Osteocyte (in vitro differentiated cells): ENCODE measurements around the gene LTK. TPM values are rescaled to one million over a fixed set of nuclear protein-coding genes. Genes with fewer than 3 reads are reported as not detected.

ENCODE experiments used
- DNase-seq: peaks from one replicate; pipeline ENCODE4 v3.0.0; 2021; ENCODE audit warnings: mixed read lengths; ENCODE audit not compliant: unreplicated experiment; ENCODE audit errors: extremely low spot score
- H3K27ac Mint-ChIP-seq: one replicate; pipeline ENCODE4 v1.8.0; 2021; ENCODE audit warnings: mild to moderate bottlenecking, mixed read lengths; ENCODE audit not compliant: unreplicated experiment
- H3K27me3 Mint-ChIP-seq: one replicate; pipeline ENCODE4 v1.8.0; 2021; ENCODE audit warnings: mixed read lengths; ENCODE audit not compliant: unreplicated experiment
- H3K36me3 Mint-ChIP-seq: one replicate; pipeline ENCODE4 v1.8.0; 2021; ENCODE audit warnings: mixed read lengths; ENCODE audit not compliant: unreplicated experiment
- H3K4me1 Mint-ChIP-seq: one replicate; pipeline ENCODE4 v1.8.0; 2021; ENCODE audit warnings: mixed read lengths; ENCODE audit not compliant: unreplicated experiment
- H3K4me3 Mint-ChIP-seq: one replicate; pipeline ENCODE4 v1.8.0; 2021; ENCODE audit warnings: mild to moderate bottlenecking, moderate library complexity, mixed read lengths; ENCODE audit not compliant: unreplicated experiment
- H3K9me3 Mint-ChIP-seq: one replicate; pipeline ENCODE4 v1.8.0; 2021; ENCODE audit warnings: mixed read lengths; ENCODE audit not compliant: unreplicated experiment
- CTCF ChIP-seq: fragments of 200-600 bp; sonication (generic); IDR thresholded peaks from 2 replicates; pipeline ENCODE4 v1.5.0; 2021; ENCODE audit warnings: antibody characterized with exemption, mild to moderate bottlenecking, moderate library complexity
- total RNA-seq: library from RNA; stranded (reverse); gene quantifications from 2 replicates; pipeline ENCODE4 v1.2.1, GENCODE V29; 2021

LTK gene
- total RNA-seq, 1 donor from 2014 or later = 0.91 TPM

- Mint-ChIP-seq H3K36me3 (peaks cover 30% of the 10 kb centered on the region), H3K27ac (no peak overlapping the region), H3K27me3 (no peaks in the 10 kb centered on the region), H3K4me1 (peaks cover under 1% of the 10 kb centered on the region), H3K9me3 (no peaks in the 10 kb centered on the region), H3K4me3 (no peak overlapping the region)
- no peak for DNase-seq
- TF ChIP-seq CTCF = no peak
Observed at GRCh38 chr15:41484937-41485625, 28.5 kb downstream of the LTK start.

- Mint-ChIP-seq H3K36me3 (peaks cover 43% of the 10 kb centered on the region), H3K27me3 (no peaks in the 10 kb centered on the region), H3K9me3 (no peaks in the 10 kb centered on the region), H3K4me3 (no peak overlapping the region), H3K27ac (no peak overlapping the region), H3K4me1 (no peaks in the 10 kb centered on the region)
- no peak for TF ChIP-seq CTCF
- DNase-seq = no peak
Observed at GRCh38 chr15:41483519-41483918, 30.1 kb downstream of the LTK start.

GRCh38 chr15:41483115-41483514 is 30.5 kb downstream of the LTK start:
- Mint-ChIP-seq H3K36me3 (peaks cover 45% of the 10 kb centered on the region), H3K9me3 (no peaks in the 10 kb centered on the region), H3K27me3 (no peaks in the 10 kb centered on the region), H3K4me3 (no peak overlapping the region), H3K27ac (no peak overlapping the region), H3K4me1 (no peaks in the 10 kb centered on the region)
- DNase-seq = no peak
- no peak for TF ChIP-seq CTCF

- no peaks in the 10 kb centered on the region for H3K27me3 Mint-ChIP-seq
- no peak for DNase-seq
- H3K36me3 Mint-ChIP-seq = peaks cover 50% of the 10 kb centered on the region
- H3K4me1 Mint-ChIP-seq = no peaks in the 10 kb centered on the region
- no peaks in the 10 kb centered on the region for H3K9me3 Mint-ChIP-seq
- H3K4me3 Mint-ChIP-seq = no peak overlapping the region
- no peak overlapping the region for H3K27ac Mint-ChIP-seq
- no peak for TF ChIP-seq CTCF
Observed at GRCh38 chr15:41482110-41482877, 31.3 kb downstream of the LTK start.

- H3K36me3 Mint-ChIP-seq = peaks cover 63% of the 10 kb centered on the region
- no peaks in the 10 kb centered on the region for H3K4me1 Mint-ChIP-seq
- no peak for TF ChIP-seq CTCF
- no peaks in the 10 kb centered on the region for H3K27me3 Mint-ChIP-seq
- H3K4me3 Mint-ChIP-seq = no peak overlapping the region
- DNase-seq = no peak
- no peaks in the 10 kb centered on the region for H3K9me3 Mint-ChIP-seq
- no peak overlapping the region for H3K27ac Mint-ChIP-seq
Observed at GRCh38 chr15:41480396-41481140, 33.1 kb downstream of the LTK start.
